Kidney (tissue), 14 donors: ENCODE data around the gene LCN6. TPM values are rescaled to one million over a fixed set of nuclear protein-coding genes. Genes with fewer than 3 reads are reported as not detected.

Experiments used
- DNase-seq, 5 donors: peaks; one replicate each; pipeline ENCODE4 v3.0.0-alpha.2; 2013 to 2020
- FAIRE-seq: peaks from 2 replicates; lab custom pipeline; 2012; peaks lifted over from hg19 to GRCh38; lab: Jason Lieb, UNC
- H3K27ac ChIP-seq, 2 donors: one replicate each; pipeline ENCODE4 v1.7.0; 2013; ENCODE audit warnings: low read depth in 2 of 2, low read length in 2 of 2, inconsistent platforms in 1 of 2
- H3K27me3 ChIP-seq: one replicate; pipeline ENCODE4 v1.7.1; 2013; ENCODE audit warnings: low read length, inconsistent platforms; ENCODE audit not compliant: control insufficient read depth, insufficient read depth
- H3K36me3 ChIP-seq, 3 donors: one replicate each; pipeline versions ENCODE4 v1.7.0 to v1.7.1; 2013; ENCODE audit warnings: low read length in 3 of 3, control low read depth in 1 of 3, inconsistent platforms in 1 of 3; ENCODE audit not compliant: insufficient read depth in 3 of 3, control insufficient read depth in 2 of 3
- H3K4me1 ChIP-seq, 3 donors: one replicate each; pipeline versions ENCODE4 v1.7.0 to v1.7.1; 2013; ENCODE audit warnings: low read length in 3 of 3, inconsistent platforms in 1 of 3, low read depth in 1 of 3; ENCODE audit not compliant: control insufficient read depth in 2 of 3, insufficient read depth in 2 of 3
- H3K4me3 ChIP-seq, 3 donors: one replicate each; pipeline versions ENCODE4 v1.7.0 to v1.8.1; 2013; ENCODE audit warnings: low read length in 3 of 3, control low read depth in 1 of 3, inconsistent platforms in 1 of 3
- H3K9ac ChIP-seq, 3 donors: one replicate each; pipeline versions ENCODE4 v1.7.0 to v1.7.1; 2013; ENCODE audit warnings: low read length in 3 of 3, control low read depth in 1 of 3, inconsistent platforms in 1 of 3
- H3K9me3 ChIP-seq, 3 donors: one replicate each; pipeline versions ENCODE4 v1.7.0 to v1.7.1; 2013; ENCODE audit warnings: low read length in 3 of 3, control low read depth in 1 of 3, inconsistent platforms in 1 of 3; ENCODE audit not compliant: control insufficient read depth in 2 of 3, insufficient read depth in 1 of 3
- intact Hi-C: fragments of 100-400 bp; cut with DNase I; formaldehyde crosslinking; loops from one replicate; pipeline ENCODE4 v1.11.1; 2022
- polyA plus RNA-seq: library from polyadenylated mRNA; stranded (reverse); fragments of 350-450 nt; fragmentation: Illumina TruSeq; extraction: RNeasy Lipid Tissue Mini Kit (QIAGEN cat#74804); gene quantifications from one replicate; pipeline ENCODE4 v1.2.3, GENCODE V29; 2014; ENCODE audit warnings: low read depth, low replicate concordance; ENCODE audit not compliant: insufficient read depth
- total RNA-seq: library from RNA; stranded (reverse); fragmentation: NEBNext Ultra II Directional; extraction: Animal tissue kit (Norgen Biotek cat#: 25700); gene quantifications from one replicate; pipeline ENCODE4 v1.2.1, GENCODE V29; 2021
- TF ChIP-seq, protein P1 (sequence below): IDR thresholded peaks from 3 replicates; pipeline ENCODE4 v1.5.1; 2012; ENCODE audit warnings: mild to moderate bottlenecking, moderate library complexity, borderline replicate concordance; ENCODE audit not compliant: insufficient read depth; ENCODE audit errors: extremely low read depth
- donor health status: control.
- donor health status: control.
- donor health status: control.
- donor health status: control.
- donor health status: control.
- donor health status: DM: yes; HTN: yes; CAD: no.
- donor health status: Normal renal cell carcinoma (clear cell type).

Gene LCN6
- total and polyA plus RNA-seq, 2 donors from 2014 or later, result 16.0 TPM; not detected in 1

DNA sequence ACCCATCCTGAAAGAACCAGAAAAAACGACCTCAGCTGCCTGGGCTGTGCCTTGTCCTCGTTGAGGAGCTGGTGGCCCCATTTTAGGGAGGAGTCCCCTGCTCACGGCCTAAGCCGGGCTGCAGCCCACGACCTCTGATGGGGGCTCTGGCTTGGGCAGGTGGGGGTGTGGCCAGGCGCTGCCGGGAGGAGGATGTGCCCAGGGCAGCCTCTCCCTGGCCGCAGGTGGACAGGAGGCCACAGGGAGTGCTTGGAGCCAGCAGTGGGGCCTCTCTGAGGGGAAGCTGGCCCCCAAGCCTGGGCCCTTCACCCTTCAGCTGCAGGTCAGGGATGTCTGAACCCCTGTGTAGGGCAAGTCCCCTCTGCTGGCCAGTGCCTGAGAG lies 33.4 kb downstream of the LCN6 start:
- Histone ChIP-seq H3K9ac (no peak overlapping the region), H3K36me3 (no peaks in the 10 kb centered on the region), H3K27ac (peak overlapping the region; percentile 57 to 67), H3K4me3 (no peak overlapping the region), H3K4me1 (peaks cover 0 to 29% (median 6%) of the 10 kb centered on the region in 3 donors), H3K9me3 (no peaks in the 10 kb centered on the region), H3K27me3 (no peaks in the 10 kb centered on the region)
- DNase-seq (no peak), FAIRE-seq (no peak)
- TF ChIP-seq, protein P1, sequence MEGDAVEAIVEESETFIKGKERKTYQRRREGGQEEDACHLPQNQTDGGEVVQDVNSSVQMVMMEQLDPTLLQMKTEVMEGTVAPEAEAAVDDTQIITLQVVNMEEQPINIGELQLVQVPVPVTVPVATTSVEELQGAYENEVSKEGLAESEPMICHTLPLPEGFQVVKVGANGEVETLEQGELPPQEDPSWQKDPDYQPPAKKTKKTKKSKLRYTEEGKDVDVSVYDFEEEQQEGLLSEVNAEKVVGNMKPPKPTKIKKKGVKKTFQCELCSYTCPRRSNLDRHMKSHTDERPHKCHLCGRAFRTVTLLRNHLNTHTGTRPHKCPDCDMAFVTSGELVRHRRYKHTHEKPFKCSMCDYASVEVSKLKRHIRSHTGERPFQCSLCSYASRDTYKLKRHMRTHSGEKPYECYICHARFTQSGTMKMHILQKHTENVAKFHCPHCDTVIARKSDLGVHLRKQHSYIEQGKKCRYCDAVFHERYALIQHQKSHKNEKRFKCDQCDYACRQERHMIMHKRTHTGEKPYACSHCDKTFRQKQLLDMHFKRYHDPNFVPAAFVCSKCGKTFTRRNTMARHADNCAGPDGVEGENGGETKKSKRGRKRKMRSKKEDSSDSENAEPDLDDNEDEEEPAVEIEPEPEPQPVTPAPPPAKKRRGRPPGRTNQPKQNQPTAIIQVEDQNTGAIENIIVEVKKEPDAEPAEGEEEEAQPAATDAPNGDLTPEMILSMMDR, result no peak
- intact Hi-C loops, result no loop called here

DNA sequence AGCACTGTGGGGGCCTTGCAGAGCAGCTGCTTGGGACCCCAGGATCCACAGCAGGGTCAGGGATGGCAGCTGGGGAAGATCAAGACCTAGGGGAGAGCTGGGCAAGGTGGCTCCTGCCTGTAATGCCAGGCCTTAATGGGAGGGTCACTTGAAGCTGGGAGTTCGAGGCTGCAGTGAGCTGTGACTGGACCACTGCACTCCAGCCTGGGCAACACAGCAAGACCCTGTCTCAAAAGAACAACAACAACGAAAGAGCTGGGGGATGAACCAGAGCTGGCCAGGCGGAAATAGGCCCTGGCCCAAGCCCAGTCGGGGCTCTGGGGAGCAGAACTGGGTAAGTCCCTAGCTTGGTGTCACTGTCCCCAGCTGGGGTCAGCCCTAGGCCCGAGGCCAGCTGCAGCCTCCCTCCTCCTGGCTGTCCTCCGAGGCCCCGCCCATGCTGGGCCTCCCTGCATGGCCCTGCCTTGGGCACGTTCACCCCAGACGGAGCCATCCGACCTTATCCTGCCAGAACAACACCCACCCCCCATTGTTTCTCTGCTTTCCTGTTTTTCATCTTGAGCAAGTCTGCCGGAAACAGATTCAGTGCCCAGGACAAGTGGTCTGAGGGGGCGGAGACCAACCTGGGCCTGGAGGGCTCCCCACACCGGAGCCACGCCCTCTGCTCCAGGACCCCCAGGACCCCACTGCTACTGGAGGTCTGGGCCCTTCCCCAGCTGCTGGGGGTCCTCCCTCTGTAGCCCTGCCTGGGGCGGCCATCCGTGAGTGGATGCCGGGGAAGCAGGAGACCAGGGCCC lies 34.0 kb downstream of the LCN6 start:
- H3K4me1 ChIP-seq, result peaks cover 0 to 27% (median 6%) of the 10 kb centered on the region in 3 donors
- no peaks in the 10 kb centered on the region for H3K9me3 ChIP-seq
- FAIRE-seq (no peak), DNase-seq (peak in 2 of 5 donors; percentile 61 to 89)
- H3K27me3 ChIP-seq, result no peaks in the 10 kb centered on the region
- intact Hi-C loops, result no loop called here
- H3K27ac ChIP-seq, result peak overlapping the region; percentile 57 to 67
- TF ChIP-seq, protein P1, result no peak
- no peaks in the 10 kb centered on the region for H3K36me3 ChIP-seq
- no peak overlapping the region for H3K9ac ChIP-seq
- no peak overlapping the region for H3K4me3 ChIP-seq

DNA sequence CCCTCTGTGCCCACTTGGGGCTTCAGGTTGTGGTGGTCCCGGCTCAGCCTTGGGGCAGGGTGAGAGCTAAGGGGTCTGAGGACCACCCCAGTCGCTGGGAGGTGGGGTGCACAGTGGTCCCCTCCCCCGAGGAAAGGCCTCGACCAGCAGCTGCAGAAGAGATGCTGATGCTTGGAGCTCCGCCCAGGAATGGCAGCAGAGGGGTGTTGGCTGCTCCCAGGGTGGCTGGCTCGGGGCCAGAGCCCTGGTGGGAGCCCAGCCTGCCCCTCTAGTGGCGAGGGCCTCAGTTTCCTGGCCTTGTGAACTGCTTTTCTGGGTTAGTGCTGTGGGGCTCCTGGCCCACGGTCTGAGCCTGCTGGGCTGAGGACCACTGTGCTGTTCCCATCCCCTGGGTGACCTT lies 34.8 kb downstream of the LCN6 start:
- no peaks in the 10 kb centered on the region for H3K27me3 ChIP-seq
- H3K9me3 ChIP-seq, result no peaks in the 10 kb centered on the region
- H3K4me3 ChIP-seq, result peak overlapping the region in 1 of 3 donors; percentile 53
- intact Hi-C loops, result no loop called here
- H3K4me1 ChIP-seq, result peaks cover 0 to 24% (median 5%) of the 10 kb centered on the region in 3 donors
- no peak overlapping the region for H3K9ac ChIP-seq
- H3K36me3 ChIP-seq, result no peaks in the 10 kb centered on the region
- peak overlapping the region; percentile 43 to 53 for H3K27ac ChIP-seq
- no peak for DNase-seq
- FAIRE-seq, result no peak
- TF ChIP-seq, protein P1, result no peak
